Activated CD4-positive, alpha-beta T cell treated with anti-CD3 and anti-CD28 coated beads, Interleukin-2, Interleukin-4, amounts not matched to agents 100 ng/mL and 50 ng/mL, durations not matched to agents 16 hours and 8 hours (primary cell): ENCODE results near the gene CRYZL1.

Experiments
- DNase-seq: peaks from one replicate; pipeline ENCODE4 v3.0.0-alpha.2; 2020; ENCODE audit warnings: low spot score

Gene CRYZL1

GRCh38 chr21:33661146-33661545 is 19.6 kb upstream of the CRYZL1 start:
- DNase-seq = no peak

GRCh38 chr21:33660406-33660805 is 18.9 kb upstream of the CRYZL1 start:
- DNase-seq = no peak

GRCh38 chr21:33659568-33659949 is 18.0 kb upstream of the CRYZL1 start:
- no peak for DNase-seq

GRCh38 chr21:33658919-33659567 is 17.5 kb upstream of the CRYZL1 start:
- DNase-seq = no peak

GRCh38 chr21:33657124-33657820 is 15.7 kb upstream of the CRYZL1 start:
- no peak for DNase-seq

- DNase-seq = no peak
Observed at GRCh38 chr21:33655588-33656221, 14.2 kb upstream of the CRYZL1 start.

- no peak for DNase-seq
Observed at GRCh38 chr21:33654412-33654811, 12.9 kb upstream of the CRYZL1 start.

GRCh38 chr21:33651965-33652680 is 10.6 kb upstream of the CRYZL1 start:
- DNase-seq = no peak

- no peak for DNase-seq
Observed at GRCh38 chr21:33650929-33651509, 9.5 kb upstream of the CRYZL1 start.

- no peak for DNase-seq
Observed at GRCh38 chr21:33650230-33650629, 8.7 kb upstream of the CRYZL1 start.

GRCh38 chr21:33648555-33648954 is 7.0 kb upstream of the CRYZL1 start:
- DNase-seq = no peak

GRCh38 chr21:33647587-33647986 is 6.0 kb upstream of the CRYZL1 start:
- no peak for DNase-seq

GRCh38 chr21:33645730-33646129 is 4.2 kb upstream of the CRYZL1 start:
- DNase-seq = no peak

GRCh38 chr21:33644383-33645074 is 3.0 kb upstream of the CRYZL1 start:
- no peak for DNase-seq

GRCh38 chr21:33643658-33644311 is 2.2 kb upstream of the CRYZL1 start:
- no peak for DNase-seq

GRCh38 chr21:33642896-33643657 is 1.5 kb upstream of the CRYZL1 start:
- peak; percentile 4 for DNase-seq

- peak; percentile 99 for DNase-seq
Observed at GRCh38 chr21:33642027-33642895, 720 bp upstream of the CRYZL1 start, which contains the start of gene ITSN1. TSS of gene ITSN1 (plus strand) at chr21:33642501. CDS start at chr21:33718829, 76,328 bp downstream.

GRCh38 chr21:33640697-33641351 is 717 bp downstream of the CRYZL1 start:
- DNase-seq = no peak

GRCh38 chr21:33634254-33634653 is 7.3 kb downstream of the CRYZL1 start:
- no peak for DNase-seq
